ENCODE measurements around the gene ADAMTS9.
A peak's percentile ranks its signal among the peaks of the same experiment; 100 is the strongest.

Gene ADAMTS9

DNA sequence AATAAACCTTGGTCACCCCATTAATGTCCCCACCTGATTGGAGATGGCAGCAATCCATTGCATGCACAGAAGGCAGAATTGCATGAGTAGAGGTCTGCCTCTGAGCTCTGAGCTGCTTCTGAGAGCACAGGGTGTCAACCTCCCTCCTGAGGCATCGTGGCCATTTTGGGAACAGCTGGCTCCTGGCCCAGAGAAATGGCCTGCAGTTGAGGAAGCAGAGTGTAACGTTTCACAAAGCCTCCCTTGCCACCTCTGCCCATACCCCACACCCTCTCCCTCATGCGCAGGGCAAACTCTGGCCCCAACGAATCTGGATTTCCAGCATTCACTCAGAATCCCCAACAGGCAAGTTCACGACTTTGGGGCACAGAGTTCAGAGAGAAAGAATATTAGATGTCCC is 198.9 kb downstream of the ADAMTS9 start:
- DNase-seq (ENCODE audit: low spot score), result no peak

DNA sequence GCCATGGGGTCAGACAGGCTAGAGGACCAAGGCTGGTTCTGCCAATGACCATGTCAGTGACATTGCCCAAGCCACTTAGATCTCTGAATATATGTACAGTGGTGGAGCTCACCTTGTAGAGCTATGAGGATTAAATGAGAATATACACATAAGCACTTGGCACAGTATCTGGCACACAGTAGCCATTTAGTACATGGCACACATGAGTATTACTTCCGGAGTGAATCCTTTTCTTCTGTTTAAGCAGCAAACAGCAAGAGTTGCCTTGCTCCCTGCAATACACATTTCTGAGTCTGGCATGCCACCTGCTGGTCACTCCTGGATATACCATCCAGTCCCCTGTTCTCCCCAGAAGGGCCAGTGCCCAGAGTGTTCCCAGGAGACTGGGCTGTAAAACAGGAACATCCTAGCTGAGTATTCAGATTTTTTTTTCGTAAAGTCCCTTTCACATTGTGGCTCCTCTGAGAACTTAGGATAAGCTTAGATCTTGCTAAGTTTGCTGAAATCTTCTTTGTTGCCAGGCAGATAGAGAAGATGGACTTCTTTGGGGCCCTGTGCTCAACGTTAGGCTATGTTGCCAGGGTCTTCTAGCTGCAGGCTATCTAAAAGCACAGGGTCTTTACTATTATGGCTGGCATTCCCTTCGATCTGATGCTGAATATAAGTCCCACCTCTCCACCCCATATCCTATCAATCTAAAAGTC is 203.4 kb downstream of the ADAMTS9 start:
- peak; percentile 74 for DNase-seq (ENCODE audit: low spot score)

- no peak for DNase-seq (ENCODE audit: low spot score)
Measured at GRCh38 chr3:64483467-64483866, 204.3 kb downstream of the ADAMTS9 start.

- no peak for DNase-seq (ENCODE audit: low spot score)
Measured at GRCh38 chr3:64475037-64475436, 212.8 kb downstream of the ADAMTS9 start.

GRCh38 chr3:64473466-64473865 is 214.3 kb downstream of the ADAMTS9 start:
- DNase-seq (ENCODE audit: low spot score), result no peak

GRCh38 chr3:64470436-64470835 is 217.4 kb downstream of the ADAMTS9 start:
- no peak for DNase-seq (ENCODE audit: low spot score)

DNA sequence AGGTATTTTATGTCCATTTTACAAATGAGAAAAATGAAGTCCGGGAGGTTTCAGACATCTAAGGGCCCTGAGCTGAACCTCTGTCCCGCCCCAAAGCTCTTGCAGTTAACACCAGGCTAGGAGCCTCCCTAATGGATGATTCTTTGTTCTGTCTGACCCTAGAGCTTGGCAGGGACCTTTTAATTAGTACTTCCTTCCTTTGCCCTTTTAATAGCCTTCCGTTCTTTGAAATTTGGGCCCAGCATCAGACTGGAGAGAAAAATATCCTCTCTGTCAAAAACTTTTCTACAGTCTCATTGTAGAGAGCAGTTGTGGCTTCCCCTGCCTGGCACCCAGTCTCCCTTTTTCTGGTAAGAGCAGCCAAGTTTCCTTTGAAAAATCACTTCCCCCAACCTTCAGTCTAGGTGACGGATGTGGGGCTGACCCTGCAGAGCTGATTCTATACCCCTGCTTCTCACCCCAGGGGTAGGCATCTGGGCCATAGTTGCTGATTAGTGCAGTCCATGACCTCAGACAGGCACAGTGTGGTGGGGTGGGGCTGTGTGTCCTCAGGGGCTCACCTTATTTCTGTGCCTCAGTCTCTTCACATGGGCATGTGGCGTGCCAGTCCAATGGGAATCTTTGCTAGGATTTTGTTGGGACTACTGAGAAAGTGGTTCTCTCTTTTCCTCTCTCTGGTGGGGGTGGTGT is 220.4 kb downstream of the ADAMTS9 start:
- DNase-seq (ENCODE audit: low spot score), result no peak
